ENCODE measurements around the gene DIS3.
"Not testable (repeated sequence)": the region's sequence is repeated elsewhere in the genome, so short reads cannot be mapped to it uniquely, and the experiment has no call there.

Gene DIS3

DNA sequence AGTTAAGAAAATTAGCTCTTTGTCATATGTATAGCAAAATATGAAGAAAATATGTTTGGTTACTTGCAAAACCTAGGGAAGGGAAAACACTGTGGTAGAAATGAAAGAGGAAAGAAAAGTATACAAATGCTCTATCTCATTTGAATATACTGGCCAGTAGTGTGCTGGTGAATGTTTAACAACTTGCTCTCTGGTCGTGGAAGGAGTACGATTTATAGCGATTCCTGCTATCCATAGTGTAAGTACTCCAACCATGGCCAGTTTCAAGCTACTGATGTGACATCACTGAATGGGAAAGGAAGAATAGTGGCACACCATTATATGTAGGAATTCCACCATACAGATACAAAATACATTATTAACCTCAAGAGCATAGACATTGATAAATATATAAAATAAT, 44.7 kb downstream of the DIS3 start:
- no peaks in the 10 kb centered on the region for H3K9me3 ChIP-seq (ENCODE audit: severe bottlenecking)
- no peak overlapping the region for H3K4me3 ChIP-seq (ENCODE audit: low read depth, low read length)
- DNase-seq, result no peak
- H3K36me3 ChIP-seq, result peaks cover 56% of the 10 kb centered on the region
- TF ChIP-seq, protein P1, sequence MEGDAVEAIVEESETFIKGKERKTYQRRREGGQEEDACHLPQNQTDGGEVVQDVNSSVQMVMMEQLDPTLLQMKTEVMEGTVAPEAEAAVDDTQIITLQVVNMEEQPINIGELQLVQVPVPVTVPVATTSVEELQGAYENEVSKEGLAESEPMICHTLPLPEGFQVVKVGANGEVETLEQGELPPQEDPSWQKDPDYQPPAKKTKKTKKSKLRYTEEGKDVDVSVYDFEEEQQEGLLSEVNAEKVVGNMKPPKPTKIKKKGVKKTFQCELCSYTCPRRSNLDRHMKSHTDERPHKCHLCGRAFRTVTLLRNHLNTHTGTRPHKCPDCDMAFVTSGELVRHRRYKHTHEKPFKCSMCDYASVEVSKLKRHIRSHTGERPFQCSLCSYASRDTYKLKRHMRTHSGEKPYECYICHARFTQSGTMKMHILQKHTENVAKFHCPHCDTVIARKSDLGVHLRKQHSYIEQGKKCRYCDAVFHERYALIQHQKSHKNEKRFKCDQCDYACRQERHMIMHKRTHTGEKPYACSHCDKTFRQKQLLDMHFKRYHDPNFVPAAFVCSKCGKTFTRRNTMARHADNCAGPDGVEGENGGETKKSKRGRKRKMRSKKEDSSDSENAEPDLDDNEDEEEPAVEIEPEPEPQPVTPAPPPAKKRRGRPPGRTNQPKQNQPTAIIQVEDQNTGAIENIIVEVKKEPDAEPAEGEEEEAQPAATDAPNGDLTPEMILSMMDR (IDR thresholded peaks at IDR 0.05; ENCODE audit: low read depth, low read length), result no peak
- H3K27me3 ChIP-seq (ENCODE audit: insufficient read depth, low read depth, severe bottlenecking), result no peaks in the 10 kb centered on the region
- H3K27ac ChIP-seq, result no peak overlapping the region

DNA sequence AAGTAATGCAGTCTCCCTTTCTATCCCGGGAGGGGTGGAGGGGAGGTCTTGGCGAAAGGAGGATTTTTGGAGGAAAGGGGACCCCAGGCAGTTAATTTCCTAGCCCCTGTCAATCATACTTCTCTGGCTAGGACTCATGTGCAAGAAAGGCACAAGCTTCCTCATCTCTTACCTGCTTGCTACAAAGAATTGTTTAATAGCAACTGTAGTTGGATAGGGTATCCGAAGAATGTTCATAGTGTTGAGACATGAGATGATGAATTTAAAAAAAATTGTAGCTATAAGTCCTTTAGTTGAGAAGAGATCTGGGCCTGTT, 53.5 kb downstream of the DIS3 start:
- Histone ChIP-seq H3K9me3 (ENCODE audit: severe bottlenecking) (no peaks in the 10 kb centered on the region), H3K27ac (peak overlapping the region; percentile 82), H3K36me3 (peaks cover 44% of the 10 kb centered on the region), H3K4me3 (ENCODE audit: low read depth, low read length) (peak overlapping the region; percentile 84), H3K27me3 (ENCODE audit: insufficient read depth, low read depth, severe bottlenecking) (no peaks in the 10 kb centered on the region)
- no peak for DNase-seq
- TF ChIP-seq, protein P1 (IDR thresholded peaks at IDR 0.05; ENCODE audit: low read depth, low read length), result no peak

DNA sequence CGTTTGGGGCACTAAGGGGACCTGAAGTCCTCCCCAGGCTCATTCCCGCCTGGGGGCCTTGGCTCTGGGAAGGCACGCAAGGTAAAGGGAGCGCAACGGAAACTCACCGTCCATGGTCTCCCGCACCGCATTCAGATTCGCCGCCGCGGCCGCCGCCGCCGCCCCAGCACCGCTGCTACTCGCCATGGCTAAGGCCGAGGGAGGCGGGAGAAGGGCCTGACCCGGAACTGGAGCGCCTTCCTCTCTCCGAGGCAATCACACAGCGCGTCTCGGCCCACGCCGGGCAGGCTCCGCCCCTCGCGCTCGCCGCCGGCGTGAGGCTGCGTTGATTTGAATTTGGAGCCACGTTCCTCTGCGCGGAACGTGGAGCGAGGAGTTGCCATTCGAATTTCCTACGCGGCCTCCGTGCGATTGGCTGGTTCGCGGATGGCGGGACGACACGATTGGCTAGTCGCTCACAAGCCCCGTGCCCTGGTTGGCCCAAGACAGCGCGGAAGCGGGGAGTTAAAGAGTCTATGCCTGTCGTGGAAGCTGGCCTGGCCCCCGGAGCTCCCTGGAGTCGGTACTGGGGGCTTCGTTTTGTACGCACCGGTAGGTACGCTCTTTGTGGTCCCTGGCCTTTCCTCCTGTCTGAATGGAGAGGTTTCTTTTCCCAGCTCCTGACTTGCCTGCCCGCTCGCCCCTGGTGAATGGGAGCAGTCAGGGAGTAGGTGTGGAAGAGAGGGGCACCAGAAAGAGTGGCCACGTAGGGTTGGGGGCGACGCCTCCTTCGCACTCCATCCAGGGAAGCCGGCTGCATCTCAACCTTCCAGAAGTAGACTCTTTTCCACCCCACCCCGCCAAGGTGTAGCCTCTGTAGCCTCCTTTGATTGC, 54.0 kb downstream of the DIS3 start, which contains the start of the genes BORA and MZT1:
BORA (plus strand) TSS at position 507 of the 873 bp plus-strand sequence. CDS start 1,018 bp downstream, outside the sequence.
MZT1 (minus strand) TSS at position 213 of the 873 bp plus-strand sequence; CDS start at position 186, 27 bp downstream.
- TF ChIP-seq, protein P1 (IDR thresholded peaks at IDR 0.05; ENCODE audit: low read depth, low read length), result no peak
- Histone ChIP-seq H3K36me3 (peaks cover 44% of the 10 kb centered on the region), H3K4me3 (ENCODE audit: low read depth, low read length) (peak within 1 kb of the TSS; percentile 84)

DNA sequence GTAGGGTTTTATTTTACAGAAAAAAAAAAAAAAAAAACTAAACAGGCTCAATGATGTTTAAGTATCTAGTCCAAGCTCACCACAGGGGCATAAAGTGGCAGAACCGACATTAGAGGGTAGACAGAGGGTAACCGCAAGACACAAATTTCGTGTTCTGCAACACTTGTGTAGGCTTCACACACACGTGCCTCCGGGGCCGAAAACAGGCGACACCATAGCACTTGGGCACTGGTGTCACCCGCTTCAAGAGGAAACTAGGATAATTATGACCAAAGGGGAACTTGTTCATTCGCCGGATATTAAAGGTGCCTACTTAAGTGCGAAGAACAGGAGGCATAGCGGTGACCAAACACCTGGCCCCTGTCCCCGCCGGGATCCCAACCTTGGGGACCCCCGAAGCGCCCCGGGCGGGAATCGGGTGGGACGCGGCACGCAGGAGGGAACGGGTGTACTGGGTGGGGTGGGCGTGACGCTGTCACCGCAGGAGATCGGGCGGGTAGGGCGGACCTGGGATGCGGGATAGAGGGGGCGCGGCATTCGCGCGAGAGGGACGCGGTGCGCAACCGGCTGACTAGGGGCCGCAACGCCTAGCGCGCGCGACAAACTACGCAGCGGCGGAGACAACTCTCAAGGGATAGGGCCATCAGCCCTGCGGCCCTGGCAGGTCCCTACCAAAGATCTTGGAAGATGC, 54.8 kb downstream of the DIS3 start:
- DNase-seq, result peak; percentile 66
- no peaks in the 10 kb centered on the region for H3K27me3 ChIP-seq (ENCODE audit: insufficient read depth, low read depth, severe bottlenecking)
- no peaks in the 10 kb centered on the region for H3K9me3 ChIP-seq (ENCODE audit: severe bottlenecking)
- peak overlapping the region; percentile 95 for H3K27ac ChIP-seq
- peaks cover 39% of the 10 kb centered on the region for H3K36me3 ChIP-seq
- TF ChIP-seq, protein P1 (IDR thresholded peaks at IDR 0.05; ENCODE audit: low read depth, low read length), result no peak
- peak overlapping the region; percentile 84 for H3K4me3 ChIP-seq (ENCODE audit: low read depth, low read length)

More for the DNA sequence above, 54.0 kb downstream of the DIS3 start, which contains the start of the genes BORA and MZT1:
- H3K27me3 ChIP-seq (ENCODE audit: insufficient read depth, low read depth, severe bottlenecking), result no peaks in the 10 kb centered on the region
- peak; percentile 97 for DNase-seq
- no peaks in the 10 kb centered on the region for H3K9me3 ChIP-seq (ENCODE audit: severe bottlenecking)
- H3K27ac ChIP-seq, result peak within 1 kb of the TSS; percentile 95

DNA sequence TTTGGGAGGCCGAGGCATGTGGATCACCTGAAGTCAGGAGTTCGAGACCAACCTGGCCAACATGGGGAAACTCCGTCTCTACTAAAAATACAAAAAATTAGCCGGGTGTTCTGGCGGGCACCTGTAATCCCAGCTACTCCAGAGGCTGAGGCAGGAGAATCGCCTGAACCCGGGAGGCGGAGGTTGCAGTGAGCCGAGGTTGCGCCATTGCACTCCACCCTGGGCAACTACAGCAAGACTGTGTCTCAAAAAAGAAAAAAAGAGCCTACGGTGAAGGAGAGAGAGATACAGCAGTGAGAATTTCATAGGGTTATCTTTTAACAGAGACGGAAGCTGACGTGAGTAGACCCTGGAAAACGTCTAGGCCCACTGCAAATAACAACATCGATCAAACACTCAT, 55.5 kb downstream of the DIS3 start:
- not testable (repeated sequence) for DNase-seq; H3K9me3 ChIP-seq (ENCODE audit: severe bottlenecking); H3K27me3 ChIP-seq (ENCODE audit: insufficient read depth, low read depth, severe bottlenecking); H3K27ac ChIP-seq
- Histone ChIP-seq H3K4me3 (ENCODE audit: low read depth, low read length) (peak overlapping the region; percentile 84), H3K36me3 (peaks cover 39% of the 10 kb centered on the region)

DNA sequence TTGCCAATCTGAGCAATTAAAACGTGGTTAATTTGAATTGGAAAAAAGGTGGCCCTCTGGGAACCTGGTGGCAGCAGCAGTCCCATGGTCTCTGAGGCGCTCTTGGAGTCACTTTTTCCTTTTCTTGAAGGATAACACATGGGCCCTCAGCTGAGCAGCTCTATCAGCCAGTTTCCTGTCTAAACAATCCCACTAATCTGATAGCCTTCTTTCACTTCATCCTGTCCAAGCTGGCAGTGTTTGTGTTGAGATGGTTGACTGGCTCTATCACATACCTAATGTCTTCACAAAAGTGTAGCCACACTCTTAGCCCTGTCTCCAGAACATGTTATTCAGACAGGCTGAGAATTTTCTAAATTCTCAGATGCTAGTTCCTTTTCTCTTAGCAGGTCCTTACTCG, 64.9 kb downstream of the DIS3 start:
- Histone ChIP-seq H3K27ac (no peak overlapping the region), H3K9me3 (ENCODE audit: severe bottlenecking) (no peaks in the 10 kb centered on the region), H3K36me3 (peaks cover 76% of the 10 kb centered on the region), H3K4me3 (ENCODE audit: low read depth, low read length) (no peak overlapping the region), H3K27me3 (ENCODE audit: insufficient read depth, low read depth, severe bottlenecking) (no peaks in the 10 kb centered on the region)
- TF ChIP-seq, protein P1 (IDR thresholded peaks at IDR 0.05; ENCODE audit: low read depth, low read length), result no peak
- no peak for DNase-seq
